CD4-positive, CD25-positive, alpha-beta regulatory T cell (primary cell): Measurements from ENCODE around the gene RDH11. TPM values are rescaled to one million over a fixed set of nuclear protein-coding genes. Genes with fewer than 3 reads are reported as not detected.
"Not testable (repeated sequence)": the region's sequence is repeated elsewhere in the genome, so short reads cannot be mapped to it uniquely, and the experiment has no call there.

Experiments
- ATAC-seq, 2 donors: fragments of 150-1000 bp; cut with Tn5 transposase; one replicate each; pipeline ENCODE4 v1.10.0; 2021; ENCODE audit warnings: low read depth in 2 of 2, moderate number of reproducible peaks in 2 of 2, moderate library complexity in 1 of 2
- DNase-seq, 3 donors: peaks; one replicate each; pipeline versions ENCODE4 v3.0.0 to v3.0.0-alpha.2; 2012 to 2022; ENCODE audit warnings: mixed read lengths in 1 of 3
- H3K27ac ChIP-seq: one replicate; pipeline ENCODE4 v1.7.0; 2013; ENCODE audit warnings: mild to moderate bottlenecking, low read length; ENCODE audit not compliant: insufficient read depth, poor library complexity, severe bottlenecking
- H3K27me3 ChIP-seq: one replicate; pipeline ENCODE4 v1.7.0; 2013; ENCODE audit warnings: low read length; ENCODE audit not compliant: control insufficient read depth, insufficient read depth
- H3K36me3 ChIP-seq: one replicate; pipeline ENCODE4 v1.7.0; 2013; ENCODE audit warnings: mild to moderate bottlenecking, low read length, moderate library complexity; ENCODE audit not compliant: control insufficient read depth, insufficient read depth
- H3K4me1 ChIP-seq: 2 replicates; pipeline ENCODE4 v1.7.0; 2013; ENCODE audit warnings: mild to moderate bottlenecking, low read length; ENCODE audit not compliant: insufficient read depth, control insufficient read depth, poor library complexity, severe bottlenecking
- H3K4me3 ChIP-seq: one replicate; pipeline ENCODE4 v1.7.0; 2013; ENCODE audit warnings: low read depth, mild to moderate bottlenecking, low read length, moderate library complexity
- H3K9me3 ChIP-seq, 2 experiments: 1 replicate in 1 of 2; 2 replicates in 1 of 2; pipeline ENCODE4 v1.7.0; 2013; ENCODE audit warnings: low read length in 2 of 2, mild to moderate bottlenecking in 1 of 2, moderate library complexity in 1 of 2; ENCODE audit not compliant: control insufficient read depth in 2 of 2
- H3K27ac Mint-ChIP-seq, 3 donors: one replicate each; pipeline ENCODE4 v1.8.0; 2020 to 2022; ENCODE audit warnings: mild to moderate bottlenecking in 3 of 3, mixed read lengths in 3 of 3, moderate library complexity in 2 of 3
- H3K27me3 Mint-ChIP-seq: one replicate; pipeline ENCODE4 v1.8.0; 2022; ENCODE audit warnings: mild to moderate bottlenecking, mixed read lengths
- H3K36me3 Mint-ChIP-seq: one replicate; pipeline ENCODE4 v1.8.0; 2020; ENCODE audit warnings: mixed read lengths
- H3K4me1 Mint-ChIP-seq, 4 donors: one replicate each; pipeline ENCODE4 v1.8.0; 2020 to 2022; ENCODE audit warnings: mixed read lengths in 4 of 4, mild to moderate bottlenecking in 1 of 4
- H3K4me3 Mint-ChIP-seq, 4 donors: one replicate each; pipeline ENCODE4 v1.8.0; 2020 to 2022; ENCODE audit warnings: mild to moderate bottlenecking in 4 of 4, mixed read lengths in 4 of 4, moderate library complexity in 3 of 4
- H3K9me3 Mint-ChIP-seq, 7 donors: one replicate each; pipeline ENCODE4 v1.8.0; 2020 to 2022; ENCODE audit warnings: mixed read lengths in 7 of 7, mild to moderate bottlenecking in 3 of 7, moderate library complexity in 2 of 7
- polyA plus RNA-seq, 4 donors: library from polyadenylated mRNA; unstranded; fragments of 300-500 nt; fragmentation: Illumina TruSeq; gene quantifications; one replicate each; pipeline ENCODE4 v1.2.3, GENCODE V29; 2021
- total RNA-seq: library from RNA; stranded (reverse); gene quantifications from one replicate; pipeline ENCODE4 v1.2.3, GENCODE V29; 2022

The RDH11 gene
- total and polyA plus RNA-seq, 5 donors from 2014 or later: 26.7 to 84.1 (median 72.2) TPM

DNA sequence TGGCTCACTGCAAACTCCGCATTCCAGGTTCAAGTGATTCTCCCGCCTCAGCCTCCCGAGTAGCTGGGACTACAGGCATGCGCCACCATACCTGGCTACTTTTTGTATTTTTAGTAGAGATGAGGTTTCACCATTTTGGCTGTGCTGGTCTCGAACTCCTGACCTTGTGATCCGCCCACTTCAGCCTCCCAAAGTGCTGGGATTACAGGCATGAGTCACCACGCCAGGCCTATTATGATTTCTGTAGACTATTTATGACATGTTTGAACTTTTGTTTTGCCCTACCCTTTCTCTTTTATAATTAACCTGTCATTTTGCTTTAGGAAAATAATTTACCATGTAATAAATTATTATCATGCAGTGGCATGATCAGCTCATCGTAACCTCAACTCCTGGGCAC, 5.9 kb upstream of the RDH11 start, which contains the start of gene RDH12:
Gene RDH12, plus strand, starts transcription at position 395 of the 400 bp plus-strand sequence. CDS start 20,757 bp downstream, outside the sequence.
- H3K36me3 Mint-ChIP-seq, H3K4me3 Mint-ChIP-seq, H3K27ac Mint-ChIP-seq, ATAC-seq, H3K27ac ChIP-seq, H3K4me1 Mint-ChIP-seq, H3K9me3 Mint-ChIP-seq, H3K4me1 ChIP-seq, H3K4me3 ChIP-seq, H3K9me3 ChIP-seq, H3K36me3 ChIP-seq, H3K27me3 ChIP-seq, DNase-seq: not testable (repeated sequence)
- H3K27me3 Mint-ChIP-seq: peaks cover 14% of the 10 kb centered on the region

DNA sequence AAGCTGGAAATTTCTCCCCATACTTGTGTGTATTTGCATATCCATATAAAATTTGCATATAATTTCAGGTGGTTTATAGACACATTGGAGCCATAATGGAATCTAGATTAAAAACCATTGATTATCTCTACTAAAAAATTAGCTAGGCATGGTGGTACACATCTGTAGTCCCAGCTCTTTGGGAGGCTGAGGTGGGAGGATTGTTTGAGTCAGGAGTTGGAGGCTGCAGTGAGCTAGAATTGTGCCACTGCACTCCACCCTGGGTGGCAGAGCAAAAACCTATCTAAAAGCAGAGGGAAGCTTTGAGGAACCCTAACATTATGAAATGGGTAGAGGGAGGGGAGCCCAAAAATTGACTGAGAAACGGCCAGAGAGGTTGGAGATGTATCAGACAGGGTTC, 2.6 kb upstream of the RDH11 start:
- no peaks in the 10 kb centered on the region for H3K9me3 Mint-ChIP-seq
- peaks cover 11% of the 10 kb centered on the region for H3K4me1 ChIP-seq
- DNase-seq: no peak
- peak overlapping the region in 1 of 4 donors; percentile 55 for H3K4me3 Mint-ChIP-seq
- no peak overlapping the region for H3K27ac ChIP-seq
- H3K4me1 Mint-ChIP-seq: peaks cover 0 to 24% (median 16%) of the 10 kb centered on the region in 4 donors
- no peak overlapping the region for H3K27ac Mint-ChIP-seq
- H3K36me3 Mint-ChIP-seq: no peaks in the 10 kb centered on the region
- no peaks in the 10 kb centered on the region for H3K27me3 ChIP-seq
- H3K27me3 Mint-ChIP-seq: peaks cover 9% of the 10 kb centered on the region
- H3K4me3 ChIP-seq: no peak overlapping the region
- H3K9me3 ChIP-seq: no peaks in the 10 kb centered on the region
- no peak for ATAC-seq
- H3K36me3 ChIP-seq: no peaks in the 10 kb centered on the region

DNA sequence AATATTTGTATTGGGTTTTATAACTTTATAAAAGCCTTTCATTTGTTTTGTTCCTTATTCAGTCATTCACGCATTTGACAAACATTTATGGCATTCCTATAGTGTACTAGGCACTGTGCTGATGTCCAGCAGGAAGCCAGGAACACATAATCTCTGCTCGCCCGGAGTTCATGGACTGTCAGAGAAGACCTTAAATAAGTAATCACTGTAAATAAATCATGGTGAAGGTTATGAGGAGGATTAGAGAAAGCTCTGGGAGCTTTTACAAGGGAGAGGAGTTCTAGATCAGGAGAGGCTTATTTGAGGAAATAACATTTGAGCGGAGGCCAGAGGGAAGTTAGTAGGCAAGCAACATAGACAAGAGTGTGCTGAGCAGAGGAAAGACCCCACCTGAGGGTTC, 1.4 kb upstream of the RDH11 start:
- Mint-ChIP-seq H3K4me1 (peaks cover 4 to 30% (median 22%) of the 10 kb centered on the region in 4 donors), H3K27ac (peak overlapping the region in 1 of 3 donors; percentile 38), H3K36me3 (peaks cover 8% of the 10 kb centered on the region), H3K9me3 (no peaks in the 10 kb centered on the region), H3K4me3 (peak overlapping the region in 1 of 4 donors; percentile 82), H3K27me3 (peaks cover 6% of the 10 kb centered on the region)
- DNase-seq: no peak
- Histone ChIP-seq H3K27me3 (no peaks in the 10 kb centered on the region), H3K27ac (no peak overlapping the region), H3K36me3 (peaks cover 4% of the 10 kb centered on the region), H3K9me3 (no peaks in the 10 kb centered on the region), H3K4me3 (no peak overlapping the region), H3K4me1 (peaks cover 11% of the 10 kb centered on the region)
- no peak for ATAC-seq

- Mint-ChIP-seq H3K27ac (peak overlapping the region; percentile 45 to 90 (median 80)), H3K9me3 (no peaks in the 10 kb centered on the region), H3K4me3 (peak overlapping the region; percentile 86 to 93 (median 92)), H3K27me3 (peaks cover 6% of the 10 kb centered on the region), H3K4me1 (peaks cover 4 to 30% (median 28%) of the 10 kb centered on the region in 4 donors), H3K36me3 (peaks cover 26% of the 10 kb centered on the region)
- peak; percentile 63 for ATAC-seq
- H3K36me3 ChIP-seq: peaks cover 25% of the 10 kb centered on the region
- H3K27ac ChIP-seq: peak overlapping the region; percentile 78
- no peaks in the 10 kb centered on the region for H3K9me3 ChIP-seq
- peaks cover 11% of the 10 kb centered on the region for H3K4me1 ChIP-seq
- peak overlapping the region; percentile 96 for H3K4me3 ChIP-seq
- H3K27me3 ChIP-seq: no peaks in the 10 kb centered on the region
- peak; percentile 42 to 88 (median 57) for DNase-seq
These were observed 672 bp downstream of the RDH11 start for GRCh38 chr14:67694791-67695393.

DNA sequence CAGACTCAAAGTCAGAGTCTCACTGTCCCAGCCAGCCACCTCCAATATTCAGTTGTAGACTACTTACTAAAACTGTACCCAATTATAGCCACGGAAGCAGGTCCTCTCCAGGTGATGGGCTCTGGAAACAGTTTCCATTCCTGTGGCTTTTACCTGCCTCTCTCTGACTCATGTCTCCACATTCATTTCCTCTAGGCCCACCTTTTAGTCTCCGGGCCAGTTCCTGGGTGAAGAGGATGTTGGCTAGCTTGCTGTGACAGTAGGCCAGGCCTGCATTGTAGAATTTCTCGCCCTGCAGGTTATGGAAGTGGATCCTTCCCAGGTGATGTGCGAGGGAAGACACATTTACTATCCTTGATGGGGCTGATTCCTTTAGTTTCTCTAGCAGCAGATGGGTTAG, 5.6 kb downstream of the RDH11 start:
- peaks cover 4 to 37% (median 23%) of the 10 kb centered on the region in 4 donors for H3K4me1 Mint-ChIP-seq
- H3K4me3 Mint-ChIP-seq: no peak overlapping the region
- H3K27ac Mint-ChIP-seq: no peak overlapping the region
- H3K27ac ChIP-seq: no peak overlapping the region
- peaks cover 11% of the 10 kb centered on the region for H3K4me1 ChIP-seq
- ATAC-seq: no peak
- H3K4me3 ChIP-seq: no peak overlapping the region
- no peak for DNase-seq
- H3K27me3 Mint-ChIP-seq: no peaks in the 10 kb centered on the region
- peaks cover 57% of the 10 kb centered on the region for H3K36me3 ChIP-seq
- H3K9me3 Mint-ChIP-seq: no peaks in the 10 kb centered on the region
- no peaks in the 10 kb centered on the region for H3K9me3 ChIP-seq
- H3K36me3 Mint-ChIP-seq: peaks cover 55% of the 10 kb centered on the region
- H3K27me3 ChIP-seq: no peaks in the 10 kb centered on the region

DNA sequence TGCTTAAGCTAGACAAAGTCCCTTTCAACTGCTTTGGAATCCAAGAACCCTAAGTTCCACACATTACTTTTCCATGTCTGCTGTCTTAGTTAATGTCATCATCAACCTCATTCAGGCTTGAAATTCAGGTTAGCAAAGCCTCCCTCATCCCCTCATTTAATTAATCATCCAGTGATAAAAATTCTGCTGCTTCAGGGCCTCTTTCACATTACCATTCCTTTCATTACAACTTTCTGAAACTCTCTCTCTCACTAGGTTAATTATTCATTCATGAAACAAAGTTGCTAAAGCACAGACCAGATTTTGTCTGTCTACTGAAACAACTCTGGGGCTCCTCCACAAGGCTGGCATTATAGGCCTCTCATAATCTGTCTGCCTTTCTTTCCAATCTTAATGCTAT, 11.7 kb downstream of the RDH11 start:
- no peak overlapping the region for H3K4me3 ChIP-seq
- no peaks in the 10 kb centered on the region for H3K27me3 Mint-ChIP-seq
- no peaks in the 10 kb centered on the region for H3K9me3 Mint-ChIP-seq
- no peaks in the 10 kb centered on the region for H3K9me3 ChIP-seq
- peaks cover 48% of the 10 kb centered on the region for H3K36me3 Mint-ChIP-seq
- H3K27me3 ChIP-seq: no peaks in the 10 kb centered on the region
- H3K36me3 ChIP-seq: peaks cover 42% of the 10 kb centered on the region
- peaks cover 23 to 37% (median 26%) of the 10 kb centered on the region in 4 donors for H3K4me1 Mint-ChIP-seq
- H3K4me3 Mint-ChIP-seq: no peak overlapping the region
- peak overlapping the region in 2 of 3 donors; percentile 0 to 4 for H3K27ac Mint-ChIP-seq
- H3K4me1 ChIP-seq: peaks cover 13% of the 10 kb centered on the region
- DNase-seq (no peak), ATAC-seq (no peak)
- no peak overlapping the region for H3K27ac ChIP-seq

DNA sequence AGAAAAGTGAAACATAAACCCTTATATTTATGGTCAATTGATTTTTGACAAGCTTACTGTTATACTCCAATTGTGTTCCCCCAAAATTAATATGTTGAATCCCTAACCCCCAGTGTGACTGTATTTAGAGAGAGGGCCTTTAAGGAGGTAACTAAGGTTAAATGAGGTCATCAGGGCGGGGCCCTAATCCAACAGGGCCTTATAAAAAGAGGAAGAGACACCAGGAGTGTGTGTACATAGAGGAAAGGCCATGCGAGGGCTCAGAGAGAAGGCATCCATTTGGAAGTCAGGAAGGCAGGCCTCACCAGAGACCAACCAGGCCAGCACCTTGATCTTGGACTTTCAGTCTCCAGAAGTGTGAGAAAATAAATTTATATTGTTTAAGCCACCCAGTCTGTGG, 14.6 kb downstream of the RDH11 start:
- H3K27ac Mint-ChIP-seq: peak overlapping the region in 2 of 3 donors; percentile 16 to 68

DNA sequence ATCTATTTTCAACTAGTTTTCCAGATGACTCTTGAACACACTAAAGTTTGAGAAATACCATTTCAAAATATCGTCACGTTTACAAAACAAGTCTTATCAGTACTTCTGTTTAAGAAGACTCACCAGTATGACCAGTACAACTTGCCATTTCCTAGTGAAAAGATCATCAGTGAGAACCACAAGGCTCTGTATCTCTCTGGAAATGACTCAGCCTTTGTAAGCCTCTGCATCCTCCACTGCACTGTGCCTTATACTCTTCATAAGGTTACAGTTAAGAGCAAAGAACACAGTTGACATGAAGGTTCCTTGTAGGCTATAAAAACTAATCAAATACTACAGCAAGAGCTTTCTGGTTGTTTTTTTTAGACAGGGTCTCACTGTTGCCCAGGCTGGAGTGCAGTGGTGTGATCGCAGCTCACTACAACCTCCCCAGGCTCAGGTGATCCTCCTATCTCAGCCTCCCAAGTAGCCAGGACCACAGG, 15.4 kb downstream of the RDH11 start:
- H3K27me3 Mint-ChIP-seq: no peaks in the 10 kb centered on the region
- peaks cover 27 to 52% (median 37%) of the 10 kb centered on the region in 4 donors for H3K4me1 Mint-ChIP-seq
- H3K9me3 Mint-ChIP-seq: no peaks in the 10 kb centered on the region
- peaks cover 28% of the 10 kb centered on the region for H3K36me3 Mint-ChIP-seq
- peaks cover 33% of the 10 kb centered on the region for H3K36me3 ChIP-seq
- DNase-seq (peak in 2 of 3 donors; percentile 37 to 90), ATAC-seq (peak; percentile 91 to 93)
- peak overlapping the region; percentile 48 for H3K27ac ChIP-seq
- H3K4me3 ChIP-seq: no peak overlapping the region
- H3K4me1 ChIP-seq: peaks cover 21% of the 10 kb centered on the region
- H3K27me3 ChIP-seq: no peaks in the 10 kb centered on the region
- H3K4me3 Mint-ChIP-seq: peak overlapping the region in 1 of 4 donors; percentile 43
- no peaks in the 10 kb centered on the region for H3K9me3 ChIP-seq
- H3K27ac Mint-ChIP-seq: peak overlapping the region in 2 of 3 donors; percentile 16 to 68

More for the DNA sequence above, 14.6 kb downstream of the RDH11 start:
- no peak for DNase-seq
- Mint-ChIP-seq H3K4me3 (peak overlapping the region in 1 of 4 donors; percentile 43), H3K4me1 (peaks cover 27 to 52% (median 37%) of the 10 kb centered on the region in 4 donors), H3K9me3 (no peaks in the 10 kb centered on the region), H3K27me3 (no peaks in the 10 kb centered on the region), H3K36me3 (peaks cover 31% of the 10 kb centered on the region)
- H3K9me3 ChIP-seq: no peaks in the 10 kb centered on the region
- no peak for ATAC-seq
- peaks cover 17% of the 10 kb centered on the region for H3K4me1 ChIP-seq
- no peak overlapping the region for H3K4me3 ChIP-seq
- H3K27me3 ChIP-seq: no peaks in the 10 kb centered on the region
- peaks cover 38% of the 10 kb centered on the region for H3K36me3 ChIP-seq
- peak overlapping the region; percentile 36 for H3K27ac ChIP-seq
